ENCODE results near the gene RIF1.

Gene RIF1

DNA sequence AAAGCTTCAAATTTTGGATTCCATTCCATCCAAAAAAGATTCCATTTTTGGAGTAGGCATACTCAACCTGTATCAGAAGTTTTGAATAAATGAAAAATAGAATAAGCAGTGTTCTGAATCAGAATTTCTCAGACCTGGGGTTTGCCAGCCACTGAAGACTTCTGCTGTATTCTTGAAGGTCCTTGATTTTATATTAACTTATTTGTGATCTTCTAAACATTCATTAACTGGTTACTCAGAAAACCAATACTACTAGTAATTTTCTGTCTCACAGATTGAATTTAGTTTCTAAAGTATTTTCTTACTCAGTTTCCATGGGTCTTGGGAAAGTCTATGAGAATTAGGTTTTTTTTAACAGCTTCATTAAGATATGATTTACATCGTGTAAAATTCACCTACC, 60.9 kb downstream of the RIF1 start:
- no peak for TF ChIP-seq EZH2 (IDR thresholded peaks at IDR 0.05; ENCODE audit: borderline replicate concordance, low read length)
- TF ChIP-seq, protein P1, sequence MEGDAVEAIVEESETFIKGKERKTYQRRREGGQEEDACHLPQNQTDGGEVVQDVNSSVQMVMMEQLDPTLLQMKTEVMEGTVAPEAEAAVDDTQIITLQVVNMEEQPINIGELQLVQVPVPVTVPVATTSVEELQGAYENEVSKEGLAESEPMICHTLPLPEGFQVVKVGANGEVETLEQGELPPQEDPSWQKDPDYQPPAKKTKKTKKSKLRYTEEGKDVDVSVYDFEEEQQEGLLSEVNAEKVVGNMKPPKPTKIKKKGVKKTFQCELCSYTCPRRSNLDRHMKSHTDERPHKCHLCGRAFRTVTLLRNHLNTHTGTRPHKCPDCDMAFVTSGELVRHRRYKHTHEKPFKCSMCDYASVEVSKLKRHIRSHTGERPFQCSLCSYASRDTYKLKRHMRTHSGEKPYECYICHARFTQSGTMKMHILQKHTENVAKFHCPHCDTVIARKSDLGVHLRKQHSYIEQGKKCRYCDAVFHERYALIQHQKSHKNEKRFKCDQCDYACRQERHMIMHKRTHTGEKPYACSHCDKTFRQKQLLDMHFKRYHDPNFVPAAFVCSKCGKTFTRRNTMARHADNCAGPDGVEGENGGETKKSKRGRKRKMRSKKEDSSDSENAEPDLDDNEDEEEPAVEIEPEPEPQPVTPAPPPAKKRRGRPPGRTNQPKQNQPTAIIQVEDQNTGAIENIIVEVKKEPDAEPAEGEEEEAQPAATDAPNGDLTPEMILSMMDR (IDR thresholded peaks at IDR 0.05; ENCODE audit: low read length): no peak
- Histone ChIP-seq H4K20me1 (ENCODE audit: insufficient read depth, low read length) (no peaks in the 10 kb centered on the region), H3K9ac (ENCODE audit: low read length) (no peak overlapping the region), H3K79me2 (ENCODE audit: insufficient read depth, low read length) (no peaks in the 10 kb centered on the region; the same call in none of the 2 replicates), H3K9me2 (ENCODE audit: low read depth, low read length) (no peaks in the 10 kb centered on the region), H2AFZ (ENCODE audit: low read length) (no peak overlapping the region), H3K36me3 (ENCODE audit: insufficient read depth, low read length) (peaks cover 91% of the 10 kb centered on the region), H3K4me3 (ENCODE audit: low read depth, low read length, poor library complexity, severe bottlenecking) (no peak overlapping the region), H3K9me3 (ENCODE audit: low read length) (no peaks in the 10 kb centered on the region), H3K4me1 (ENCODE audit: insufficient read depth, low read length, severe bottlenecking) (no peaks in the 10 kb centered on the region), H3F3A (ENCODE audit: insufficient read depth, low read length) (no peaks in the 10 kb centered on the region), H3K27me3 (ENCODE audit: insufficient read depth, low read length) (no peaks in the 10 kb centered on the region), H3K4me2 (ENCODE audit: low read length) (no peak overlapping the region), H3K27ac (ENCODE audit: low read depth, low read length, poor library complexity, severe bottlenecking) (no peak overlapping the region)

DNA sequence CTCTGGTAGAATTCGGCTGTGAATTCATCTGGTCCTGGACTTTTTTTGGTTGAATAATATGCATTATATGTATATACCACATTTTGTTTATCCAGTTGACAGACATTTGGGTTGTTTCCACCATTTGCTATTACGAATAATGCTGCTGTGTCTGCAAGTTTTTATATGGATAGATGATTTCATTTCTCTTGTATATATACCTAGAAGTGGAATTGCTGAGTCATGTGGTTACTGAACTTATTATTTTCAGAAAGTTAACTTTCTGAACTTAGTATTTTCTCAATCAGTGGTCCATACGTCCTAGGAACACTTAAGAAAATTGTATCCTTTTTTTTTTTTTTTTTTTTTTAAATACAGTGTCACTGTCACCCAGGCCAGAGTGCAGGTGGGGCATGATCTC, 63.3 kb downstream of the RIF1 start:
- no peak overlapping the region for H2AFZ ChIP-seq (ENCODE audit: low read length)
- TF ChIP-seq EZH2 (IDR thresholded peaks at IDR 0.05; ENCODE audit: borderline replicate concordance, low read length): no peak
- TF ChIP-seq, protein P1 (IDR thresholded peaks at IDR 0.05; ENCODE audit: low read length): no peak
- H3K79me2 ChIP-seq (ENCODE audit: insufficient read depth, low read length): no peaks in the 10 kb centered on the region; the same call in none of the 2 replicates
- H3K9me3 ChIP-seq (ENCODE audit: low read length): no peaks in the 10 kb centered on the region
- H3K9me2 ChIP-seq (ENCODE audit: low read depth, low read length): no peaks in the 10 kb centered on the region
- no peak overlapping the region for H3K9ac ChIP-seq (ENCODE audit: low read length)
- H3K27ac ChIP-seq (ENCODE audit: low read depth, low read length, poor library complexity, severe bottlenecking): no peak overlapping the region
- no peak overlapping the region for H3K4me3 ChIP-seq (ENCODE audit: low read depth, low read length, poor library complexity, severe bottlenecking)
- no peaks in the 10 kb centered on the region for H3K27me3 ChIP-seq (ENCODE audit: insufficient read depth, low read length)
- no peaks in the 10 kb centered on the region for H3F3A ChIP-seq (ENCODE audit: insufficient read depth, low read length)
- H4K20me1 ChIP-seq (ENCODE audit: insufficient read depth, low read length): no peaks in the 10 kb centered on the region
- H3K36me3 ChIP-seq (ENCODE audit: insufficient read depth, low read length): peaks cover 88% of the 10 kb centered on the region
- no peaks in the 10 kb centered on the region for H3K4me1 ChIP-seq (ENCODE audit: insufficient read depth, low read length, severe bottlenecking)
- H3K4me2 ChIP-seq (ENCODE audit: low read length): no peak overlapping the region

DNA sequence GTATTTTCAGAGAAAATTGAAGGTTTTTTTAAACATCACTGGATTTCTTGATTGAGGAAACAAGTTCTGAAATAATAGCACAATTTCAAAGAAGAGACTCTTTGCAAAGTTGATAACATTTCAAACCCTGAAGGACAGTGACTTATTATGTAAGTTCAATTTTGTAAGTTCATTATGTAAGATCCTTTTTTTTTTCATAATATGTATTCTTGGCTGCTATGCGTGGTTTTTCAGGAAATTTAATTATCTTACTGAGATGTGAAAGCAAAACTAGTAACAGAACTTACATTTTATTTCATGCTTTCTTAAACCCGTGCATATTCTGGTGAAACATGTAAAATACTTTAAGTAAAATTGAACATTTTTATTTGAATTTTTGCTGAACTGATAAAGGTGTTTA, 65.4 kb downstream of the RIF1 start:
- Histone ChIP-seq H3K79me2 (ENCODE audit: insufficient read depth, low read length) (no peaks in the 10 kb centered on the region; the same call in none of the 2 replicates), H3K4me1 (ENCODE audit: insufficient read depth, low read length, severe bottlenecking) (no peaks in the 10 kb centered on the region), H3K9ac (ENCODE audit: low read length) (no peak overlapping the region), H3F3A (ENCODE audit: insufficient read depth, low read length) (no peaks in the 10 kb centered on the region), H2AFZ (ENCODE audit: low read length) (no peak overlapping the region), H3K36me3 (ENCODE audit: insufficient read depth, low read length) (peaks cover 86% of the 10 kb centered on the region), H3K27ac (ENCODE audit: low read depth, low read length, poor library complexity, severe bottlenecking) (no peak overlapping the region), H3K27me3 (ENCODE audit: insufficient read depth, low read length) (no peaks in the 10 kb centered on the region), H3K4me2 (ENCODE audit: low read length) (no peak overlapping the region), H3K9me3 (ENCODE audit: low read length) (no peaks in the 10 kb centered on the region), H3K9me2 (ENCODE audit: low read depth, low read length) (no peaks in the 10 kb centered on the region), H3K4me3 (ENCODE audit: low read depth, low read length, poor library complexity, severe bottlenecking) (no peak overlapping the region), H4K20me1 (ENCODE audit: insufficient read depth, low read length) (no peaks in the 10 kb centered on the region)
- TF ChIP-seq EZH2 (IDR thresholded peaks at IDR 0.05; ENCODE audit: borderline replicate concordance, low read length): no peak
- TF ChIP-seq, protein P1 (IDR thresholded peaks at IDR 0.05; ENCODE audit: low read length): no peak

All from OCI-LY1 (cell line).